Neutrophil (primary cell): Measurements from ENCODE around the gene TWSG1.

Experiments used
- H3K27ac ChIP-seq: fragments of 200-600 bp; sonication (generic); 2 replicates; pipeline ENCODE4 v1.5.1; 2016; ENCODE audit warnings: mild to moderate bottlenecking, moderate library complexity
- H3K27me3 ChIP-seq: fragments of 200-600 bp; sonication (generic); 2 replicates; pipeline ENCODE4 v1.6.0; 2016; ENCODE audit warnings: mild to moderate bottlenecking
- H3K36me3 ChIP-seq: fragments of 200-600 bp; sonication (generic); 2 replicates; pipeline ENCODE4 v1.5.1; 2017
- H3K4me1 ChIP-seq, 2 experiments: fragments of 200-600 bp in 1 of 2; sonication (generic) in 1 of 2; 1 replicate in 1 of 2; 2 replicates in 1 of 2; pipeline versions ENCODE4 v1.5.1 to v1.6.1; 2013 to 2016; ENCODE audit warnings: low read depth in 1 of 2, low read length in 1 of 2, mild to moderate bottlenecking in 1 of 2, moderate library complexity in 1 of 2; ENCODE audit not compliant: control insufficient read depth in 1 of 2, insufficient read depth in 1 of 2
- H3K4me3 ChIP-seq, 2 experiments: fragments of 200-600 bp in 1 of 2; sonication (generic) in 1 of 2; 1 replicate in 1 of 2; 2 replicates in 1 of 2; pipeline ENCODE4 v1.5.1; 2013 to 2016; ENCODE audit warnings: low read depth in 1 of 2, low read length in 1 of 2, mild to moderate bottlenecking in 1 of 2, moderate library complexity in 1 of 2
- H3K9me3 ChIP-seq: fragments of 200-600 bp; sonication (generic); 2 replicates; pipeline ENCODE4 v1.5.1; 2016
- CTCF ChIP-seq: fragments of 200-600 bp; sonication (generic); IDR thresholded peaks from 2 replicates; pipeline ENCODE4 v1.5.1; 2016; ENCODE audit warnings: antibody characterized with exemption

TWSG1 gene

GRCh38 chr18:9334329-9334972, at the start of gene TWSG1:
Gene TWSG1 (plus strand): TSS chr18:9334773. CDS start chr18:9337230, 2,457 bp downstream.
- peaks cover 13 to 15% of the 10 kb centered on the region in 2 experiments for H3K4me1 ChIP-seq
- H3K27me3 ChIP-seq: peaks cover 26% of the 10 kb centered on the region

GRCh38 chr18:9285604-9286003, 49.0 kb upstream of the TWSG1 start:
- no peak for TF ChIP-seq CTCF
- peaks cover 21% of the 10 kb centered on the region for H3K36me3 ChIP-seq
- H3K9me3 ChIP-seq: no peaks in the 10 kb centered on the region
- H3K27me3 ChIP-seq: no peaks in the 10 kb centered on the region
- peaks cover 0 to 3% of the 10 kb centered on the region in 2 experiments for H3K4me1 ChIP-seq
- peak overlapping the region; percentile 22 for H3K27ac ChIP-seq
- no peak overlapping the region for H3K4me3 ChIP-seq

More at GRCh38 chr18:9334329-9334972, at the start of gene TWSG1:
- peak within 1 kb of the TSS; percentile 86 to 90 for H3K4me3 ChIP-seq
- H3K36me3 ChIP-seq: no peaks in the 10 kb centered on the region
- H3K9me3 ChIP-seq: no peaks in the 10 kb centered on the region
- TF ChIP-seq CTCF: peak; percentile 78
- H3K27ac ChIP-seq: peak within 1 kb of the TSS; percentile 65

DNA sequence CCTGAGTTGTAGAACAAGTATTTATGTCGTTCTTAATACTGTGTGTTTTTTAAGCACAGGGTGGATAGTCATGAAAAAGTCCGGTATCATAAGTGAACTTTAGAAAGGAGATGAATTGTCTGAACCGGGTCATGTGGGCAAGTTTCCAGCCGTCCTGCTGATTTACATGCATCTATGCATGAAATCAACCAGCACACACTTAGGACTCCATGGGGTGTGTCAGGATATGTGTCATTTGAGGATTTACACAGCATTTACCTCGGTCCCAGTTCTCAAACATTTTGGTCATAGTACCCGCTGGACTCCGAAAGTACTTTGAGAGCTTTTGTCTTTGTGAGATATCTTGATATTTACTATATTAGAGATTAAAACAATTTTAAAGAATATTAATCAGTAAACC, 47.5 kb upstream of the TWSG1 start:
- Histone ChIP-seq H3K4me1 (peaks cover 0 to 3% of the 10 kb centered on the region in 2 experiments), H3K27ac (no peak overlapping the region), H3K4me3 (no peak overlapping the region), H3K36me3 (peaks cover 14% of the 10 kb centered on the region), H3K9me3 (no peaks in the 10 kb centered on the region), H3K27me3 (no peaks in the 10 kb centered on the region)
- TF ChIP-seq CTCF: no peak

- no peaks in the 10 kb centered on the region for H3K27me3 ChIP-seq
- peaks cover 0 to 3% of the 10 kb centered on the region in 2 experiments for H3K4me1 ChIP-seq
- H3K36me3 ChIP-seq: no peaks in the 10 kb centered on the region
- H3K4me3 ChIP-seq: no peak overlapping the region
- H3K27ac ChIP-seq: no peak overlapping the region
- TF ChIP-seq CTCF: no peak
- peaks cover 6% of the 10 kb centered on the region for H3K9me3 ChIP-seq
These were observed 44.9 kb upstream of the TWSG1 start for GRCh38 chr18:9289698-9290097.

DNA sequence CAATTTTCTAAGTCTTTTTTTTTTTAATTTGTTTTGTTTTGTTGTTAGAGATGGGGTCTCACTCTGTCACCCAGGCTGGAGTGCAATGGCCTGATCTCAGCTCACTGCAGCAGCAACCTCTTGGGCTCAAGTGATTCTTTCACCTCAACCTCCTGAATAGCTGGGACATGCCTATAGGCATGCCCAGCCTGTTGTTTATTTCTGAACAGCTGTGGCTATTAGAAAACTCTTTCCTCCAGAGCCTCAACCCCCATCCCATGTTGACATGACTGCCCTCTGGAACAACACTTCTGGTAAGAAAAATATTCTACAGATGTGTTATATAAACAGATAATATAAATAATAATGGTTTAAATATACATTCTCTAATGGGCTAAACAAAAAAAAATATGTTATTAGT, 44.4 kb upstream of the TWSG1 start:
- Histone ChIP-seq H3K4me1 (peaks cover 0 to 3% of the 10 kb centered on the region in 2 experiments), H3K27ac (no peak overlapping the region), H3K27me3 (no peaks in the 10 kb centered on the region), H3K36me3 (no peaks in the 10 kb centered on the region), H3K9me3 (peaks cover 6% of the 10 kb centered on the region), H3K4me3 (no peak overlapping the region)
- no peak for TF ChIP-seq CTCF
